Measurements from ENCODE around the gene PTPRK.

GRCh38 chr6:127956260-127956888, 564.0 kb downstream of the PTPRK start:
- TF ChIP-seq CTCF (IDR thresholded peaks at IDR 0.05) = no peak
- no peak for TF ChIP-seq POLR2A (IDR thresholded peaks at IDR 0.05)
